HG03045 (cell line): ENCODE measurements around the gene CASK.

Source experiments
- ATAC-seq: cut with Tn5 transposase; IDR thresholded peaks from one replicate; pipeline ENCODE4 v1.9.1; 2021; ENCODE audit warnings: mild to moderate bottlenecking, moderate library complexity; ENCODE audit not compliant: unreplicated experiment

CASK gene

GRCh38 chrX:41912923-41913322 lies 10.4 kb downstream of the CASK start:
- ATAC-seq: no peak

- ATAC-seq: no peak
Measured at GRCh38 chrX:41909068-41909467, 14.3 kb downstream of the CASK start.

GRCh38 chrX:41906515-41907187 lies 16.7 kb downstream of the CASK start:
- no peak for ATAC-seq

GRCh38 chrX:41903544-41903943 lies 19.8 kb downstream of the CASK start:
- ATAC-seq: no peak

- no peak for ATAC-seq
Measured at GRCh38 chrX:41900321-41900720, 23.0 kb downstream of the CASK start.

- ATAC-seq: no peak
Measured at GRCh38 chrX:41895826-41896225, 27.5 kb downstream of the CASK start.

GRCh38 chrX:41890026-41890423 lies 33.3 kb downstream of the CASK start:
- ATAC-seq: no peak

GRCh38 chrX:41889317-41890025 lies 33.9 kb downstream of the CASK start:
- ATAC-seq: no peak

GRCh38 chrX:41887691-41888090 lies 35.7 kb downstream of the CASK start:
- no peak for ATAC-seq

GRCh38 chrX:41885724-41886123 lies 37.6 kb downstream of the CASK start:
- ATAC-seq: no peak

GRCh38 chrX:41881166-41881565 lies 42.2 kb downstream of the CASK start:
- no peak for ATAC-seq

GRCh38 chrX:41877167-41877566 lies 46.2 kb downstream of the CASK start:
- no peak for ATAC-seq

- ATAC-seq: no peak
Measured at GRCh38 chrX:41875142-41875541, 48.2 kb downstream of the CASK start.

GRCh38 chrX:41870719-41871151 lies 52.6 kb downstream of the CASK start:
- no peak for ATAC-seq

GRCh38 chrX:41868392-41868977 lies 54.9 kb downstream of the CASK start:
- ATAC-seq: no peak

- ATAC-seq: no peak
Measured at GRCh38 chrX:41863343-41864203, 59.8 kb downstream of the CASK start.

GRCh38 chrX:41862562-41863184 lies 60.7 kb downstream of the CASK start:
- ATAC-seq: no peak

- ATAC-seq: no peak
Measured at GRCh38 chrX:41858161-41858775, 65.1 kb downstream of the CASK start.

- no peak for ATAC-seq
Measured at GRCh38 chrX:41857670-41858069, 65.7 kb downstream of the CASK start.

- no peak for ATAC-seq
Measured at GRCh38 chrX:41846714-41847113, 76.6 kb downstream of the CASK start.
